GM11168 (cell line): ENCODE measurements around the gene COL27A1.

Experiments
- in situ Hi-C: fragments of 300-500 bp; cut with MboI; formaldehyde crosslinking; loops from one replicate; pipeline ENCODE4 v1.12.0; 2022; ENCODE audit warnings: low sequenced_read_pairs; ENCODE audit not compliant: unreplicated experiment

Gene COL27A1

DNA sequence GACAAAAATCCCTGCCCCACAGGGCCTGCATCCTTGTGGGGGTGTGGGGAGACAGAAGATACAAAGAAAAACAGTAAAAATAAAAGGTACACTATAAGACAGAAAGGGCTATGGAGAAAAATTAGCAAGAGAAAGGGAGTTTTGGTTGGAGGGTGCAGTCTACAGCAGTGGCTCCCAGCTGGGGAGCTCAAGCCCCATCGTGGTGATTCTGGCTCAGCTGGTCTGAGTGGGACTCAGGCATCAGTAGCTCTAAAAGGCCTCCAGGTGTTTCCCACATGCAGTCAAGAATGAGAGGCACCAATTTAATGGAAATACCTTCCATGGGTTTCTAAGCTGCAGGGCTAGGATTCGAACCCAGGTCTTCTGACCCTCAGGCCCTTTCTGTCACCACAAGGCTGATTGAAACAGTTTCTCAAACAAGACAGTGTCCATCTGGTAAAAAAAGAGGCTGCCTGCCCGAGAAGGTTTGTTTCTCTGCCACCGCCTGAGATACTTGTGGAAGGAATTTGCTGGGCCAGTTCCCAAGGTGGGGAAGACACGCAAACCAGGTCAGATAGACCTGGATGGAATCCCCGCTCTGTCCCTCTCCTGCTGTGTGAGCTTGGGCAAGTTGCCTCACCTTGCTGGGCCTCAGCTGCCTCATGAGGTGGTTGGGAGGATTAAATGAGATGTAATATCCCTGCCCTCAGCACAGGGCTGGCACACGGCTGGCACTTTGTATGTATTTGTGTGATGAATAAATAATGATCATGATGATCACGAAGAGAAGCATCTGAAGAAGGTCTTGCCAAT, 43.1 kb downstream of the COL27A1 start:
- in situ Hi-C loops: no loop called here

DNA sequence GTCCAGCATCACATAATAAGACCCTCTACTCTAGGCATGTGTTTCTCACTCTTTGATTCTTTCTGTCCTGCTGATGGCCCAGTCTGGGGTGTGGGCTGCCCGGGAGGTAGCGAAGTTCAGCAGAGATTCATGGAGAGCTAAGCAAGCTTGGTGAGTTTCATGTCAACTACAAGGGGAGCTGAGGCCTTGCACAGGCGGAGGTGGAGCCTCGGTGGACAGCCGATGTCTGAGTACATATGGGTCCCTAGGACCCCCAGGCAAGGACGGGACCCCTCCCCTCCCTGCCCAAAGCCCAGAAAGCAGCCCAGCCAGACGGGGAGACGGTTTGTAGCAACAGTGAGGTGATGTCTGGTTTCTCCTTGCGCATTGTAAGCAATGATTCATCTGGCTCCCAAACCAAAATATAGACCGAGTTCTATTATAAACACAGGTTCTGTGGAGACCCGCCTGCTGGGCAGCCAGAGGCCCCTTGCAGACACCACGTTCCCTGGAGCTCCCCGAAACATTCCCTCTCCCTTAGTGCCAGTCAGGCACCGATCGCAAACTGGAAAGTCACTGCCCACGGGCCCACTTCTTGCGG, 45.5 kb downstream of the COL27A1 start:
- in situ Hi-C loops: no loop called here

DNA sequence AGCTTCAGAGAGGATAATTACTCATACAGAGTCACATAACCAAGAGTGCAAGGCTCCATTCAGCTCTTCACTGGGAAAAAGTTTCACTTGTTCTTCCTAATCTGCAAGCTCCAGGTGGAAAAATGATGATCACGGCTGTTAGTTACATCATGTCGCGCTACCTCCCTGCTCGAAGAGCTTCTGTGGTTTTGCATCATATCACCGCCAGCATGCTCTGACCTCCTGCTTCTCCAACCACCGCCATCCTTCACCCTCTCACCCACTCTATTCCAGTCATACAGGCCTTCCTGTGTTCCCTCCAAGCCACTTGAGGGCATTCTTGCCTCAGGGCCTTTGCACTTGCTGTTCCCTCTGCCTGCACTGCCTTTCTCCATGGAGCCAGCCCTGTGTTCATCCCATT, 47.1 kb downstream of the COL27A1 start:
- in situ Hi-C loops: no loop called here

DNA sequence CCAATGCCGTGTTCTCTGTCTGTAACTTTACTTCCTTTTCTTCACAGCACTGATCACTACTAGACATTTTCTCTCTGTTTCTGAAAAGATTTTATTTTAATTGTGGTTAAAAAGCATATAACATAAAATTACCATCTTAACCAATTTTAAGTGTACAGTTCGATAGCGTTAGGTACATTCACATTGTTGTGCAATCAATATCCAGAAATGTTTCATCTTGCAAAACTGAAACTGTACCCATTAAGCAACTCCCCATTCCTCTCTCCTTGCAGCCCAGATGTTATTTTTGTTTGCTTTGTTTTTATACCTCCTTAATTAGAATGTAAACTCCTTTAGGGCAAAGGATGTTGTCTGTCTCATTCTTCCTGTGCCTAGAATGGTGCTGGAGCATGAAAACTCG, 47.5 kb downstream of the COL27A1 start:
- in situ Hi-C loops: no loop called here

DNA sequence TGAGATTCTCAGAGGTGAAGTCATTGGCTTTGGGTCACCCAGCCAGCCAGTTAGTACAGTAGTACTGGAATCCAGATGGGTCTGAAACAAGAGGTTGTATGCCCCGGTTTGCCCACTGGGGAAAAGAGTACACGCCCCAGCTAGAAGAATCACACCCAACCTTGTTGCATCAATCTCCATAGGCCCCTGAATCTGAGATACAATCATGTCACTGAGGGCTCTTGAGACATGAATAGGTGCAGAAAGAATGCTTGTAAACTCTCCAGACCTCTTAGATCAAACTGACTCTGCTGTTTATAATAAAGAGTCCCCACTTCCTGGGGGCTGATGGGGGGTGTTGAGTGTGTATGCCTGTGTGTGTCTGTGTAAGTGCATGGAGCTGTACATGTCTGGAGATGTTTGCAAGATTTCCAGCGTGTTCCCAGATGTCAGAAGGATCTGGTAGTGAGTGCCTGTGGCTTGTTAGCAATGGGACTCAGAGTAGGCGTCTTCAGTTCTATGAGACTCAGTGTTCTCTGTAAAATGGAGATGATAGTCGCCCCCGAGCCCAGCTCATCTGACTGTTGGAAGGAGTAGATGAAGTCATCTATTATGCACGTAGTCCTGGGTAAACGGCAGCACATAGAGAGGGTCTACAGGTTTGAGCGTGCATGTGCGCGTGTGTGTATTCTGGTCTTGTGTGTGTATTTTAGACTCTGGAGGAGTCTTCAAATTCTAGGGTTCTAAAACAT, 48.2 kb downstream of the COL27A1 start:
- in situ Hi-C loops: no loop called here

DNA sequence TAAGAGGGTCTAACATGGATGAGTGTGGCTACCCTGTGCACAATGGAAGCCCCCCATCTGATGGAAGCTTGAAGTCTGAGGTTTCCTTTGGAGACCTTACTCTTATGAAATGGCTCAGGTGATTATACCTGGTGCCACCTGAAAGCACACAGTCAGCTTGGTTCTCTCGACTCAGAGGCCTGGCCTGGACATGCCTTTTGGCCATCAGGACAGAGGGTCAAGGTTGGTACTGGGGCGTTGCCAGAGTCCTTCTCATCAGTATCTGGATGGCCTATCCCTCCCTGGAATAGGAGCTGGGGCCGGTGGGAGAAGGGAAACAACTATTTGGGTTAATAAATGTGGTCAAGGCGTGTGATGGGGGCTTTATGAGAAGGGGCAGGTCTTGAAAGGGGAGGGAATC, 48.9 kb downstream of the COL27A1 start:
- in situ Hi-C loops: no loop called here

DNA sequence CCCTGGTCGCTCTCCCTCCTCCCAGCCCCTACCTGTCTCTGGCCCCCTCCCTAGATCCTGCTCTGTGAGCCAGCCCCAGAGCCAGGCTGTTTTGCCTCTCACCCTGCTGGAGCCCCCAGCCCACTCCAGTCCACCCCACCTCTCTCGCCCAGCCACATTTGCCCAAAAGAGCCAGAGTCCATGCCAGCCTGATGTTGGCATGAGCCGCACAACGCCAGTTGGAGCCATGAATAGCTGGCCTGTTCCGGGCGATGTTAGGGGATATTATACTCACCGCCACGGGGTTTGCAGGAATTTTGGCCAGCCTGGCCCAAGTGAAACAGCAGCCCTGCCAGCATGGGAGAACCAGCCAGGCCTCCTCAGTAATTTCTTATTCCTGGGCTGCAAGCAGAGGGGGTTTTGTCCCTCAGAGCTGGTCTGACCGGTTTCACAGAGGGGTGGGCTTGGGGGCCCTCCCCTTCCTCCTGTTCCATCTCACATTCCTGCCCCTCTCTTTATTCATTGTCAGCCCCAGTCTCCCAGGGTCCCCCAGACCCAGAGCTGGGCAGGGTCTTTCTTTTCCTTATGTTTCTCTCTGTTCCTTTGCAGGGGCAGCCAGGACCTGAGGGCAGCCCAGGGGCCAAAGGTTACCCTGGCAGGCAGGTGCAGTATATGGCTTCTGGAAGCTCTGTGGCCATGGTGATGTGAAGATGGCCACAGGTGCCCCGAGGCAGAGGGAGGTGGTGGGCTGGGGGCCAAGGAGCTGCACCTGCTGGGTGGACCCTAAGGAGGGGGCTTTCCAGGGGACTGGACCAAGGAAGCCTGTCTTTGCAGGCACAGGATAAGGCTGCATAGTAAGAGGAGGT, 50.1 kb downstream of the COL27A1 start:
- in situ Hi-C loops: no loop called here

DNA sequence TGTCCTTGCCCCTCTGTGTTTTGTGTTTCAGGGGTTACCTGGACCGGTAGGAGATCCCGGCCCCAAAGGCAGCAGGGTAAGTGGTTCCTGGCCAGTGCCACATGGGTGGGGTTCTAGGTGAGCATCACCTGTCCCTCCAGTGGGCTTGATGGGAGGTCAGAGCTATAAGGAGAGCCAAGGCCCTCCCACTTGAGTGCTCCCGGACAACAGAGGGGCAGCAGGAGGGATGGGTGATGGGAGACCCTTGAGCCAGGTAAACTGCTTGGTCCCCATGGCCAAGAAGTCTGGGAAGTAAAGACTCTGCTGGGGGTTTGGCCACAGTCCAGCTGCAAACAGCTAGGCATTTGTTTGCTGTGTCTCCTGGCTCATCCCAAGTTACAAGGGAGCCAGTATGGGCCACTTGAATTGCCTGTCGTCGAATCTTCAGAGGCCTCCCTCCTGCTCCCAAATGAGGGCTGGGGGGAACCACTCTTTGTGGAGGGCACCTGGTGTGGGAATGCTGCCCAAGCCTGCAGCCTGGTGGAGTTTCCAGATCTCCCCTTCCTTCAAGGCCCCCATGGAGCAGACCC, 51.0 kb downstream of the COL27A1 start:
- in situ Hi-C loops: no loop called here

DNA sequence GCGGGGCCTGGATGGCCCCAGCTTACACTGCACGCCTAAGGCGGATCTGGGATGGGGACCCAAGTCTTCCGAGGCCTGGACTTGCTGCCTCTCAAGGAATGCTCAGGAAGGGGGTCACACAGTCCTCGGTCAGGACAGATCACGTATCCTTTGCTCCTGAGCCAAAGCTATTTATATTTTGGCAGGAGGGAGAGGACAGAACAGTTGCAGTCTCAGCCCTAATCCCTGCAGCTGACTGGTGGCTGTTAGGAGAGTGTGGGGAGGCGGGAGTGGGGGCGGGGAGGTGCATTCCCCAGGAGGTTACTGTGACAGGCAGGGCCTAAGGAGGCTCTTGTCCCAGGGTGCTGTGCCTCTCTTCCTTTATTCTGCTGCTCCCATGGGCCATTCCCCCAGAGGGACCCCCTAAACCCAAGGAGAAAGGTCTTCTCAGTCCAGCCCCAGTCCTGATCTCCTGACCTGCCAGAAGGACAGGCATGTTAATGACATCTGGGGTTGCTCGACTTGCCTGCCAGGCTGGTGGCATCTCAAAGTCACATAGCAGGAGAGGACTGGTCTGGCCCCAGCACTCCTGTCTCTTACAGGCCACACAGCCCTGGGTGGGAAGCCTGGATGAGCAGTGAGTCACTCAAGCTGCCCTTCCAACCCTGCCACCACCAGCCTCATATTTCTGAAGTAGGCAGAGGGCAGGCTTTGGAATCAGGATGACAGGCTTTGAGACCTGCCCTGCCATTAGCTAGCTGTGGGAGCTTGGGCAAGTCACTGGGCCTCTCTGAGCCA, 51.9 kb downstream of the COL27A1 start:
- in situ Hi-C loops: no loop called here

DNA sequence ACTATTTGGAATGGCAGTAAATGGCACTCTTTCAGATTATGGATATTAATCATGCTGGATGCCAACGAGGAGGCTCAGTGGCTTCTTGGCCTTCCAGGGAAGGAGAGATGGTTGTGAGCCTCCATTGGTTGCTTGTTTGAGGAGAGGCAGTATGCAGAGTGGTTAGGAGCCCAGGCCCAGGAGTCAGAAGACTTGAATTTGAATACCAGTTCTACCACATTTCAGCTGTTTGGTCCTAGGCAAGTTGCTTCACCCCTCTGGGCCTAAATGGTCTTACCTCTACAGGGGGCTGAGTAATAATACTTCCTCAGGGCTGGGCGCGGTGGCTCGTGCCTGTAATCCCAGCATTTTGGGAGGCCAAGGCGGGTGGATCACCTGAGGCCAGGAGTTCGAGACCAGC, 52.5 kb downstream of the COL27A1 start:
- in situ Hi-C loops: no loop called here

DNA sequence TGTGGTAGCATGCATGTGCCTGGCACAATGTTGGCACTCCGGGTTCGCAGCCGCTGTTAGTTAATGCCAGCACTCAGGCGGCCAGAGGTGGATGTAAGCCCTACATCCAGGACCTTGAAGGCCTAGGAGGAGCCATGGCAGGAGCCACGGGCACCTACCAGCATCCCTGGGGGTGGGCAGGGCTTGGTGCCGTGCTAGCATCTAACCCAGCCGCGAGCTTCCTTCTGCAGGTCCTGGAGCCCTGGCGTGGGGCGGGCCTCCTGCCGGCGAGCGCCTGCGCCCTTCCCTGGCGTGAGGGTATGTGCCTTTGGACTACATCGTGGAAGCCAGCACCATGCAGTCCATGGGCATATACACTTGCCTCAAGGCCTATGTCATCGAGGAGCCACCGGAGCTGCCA, 53.8 kb downstream of the COL27A1 start:
- in situ Hi-C loops: no loop called here

DNA sequence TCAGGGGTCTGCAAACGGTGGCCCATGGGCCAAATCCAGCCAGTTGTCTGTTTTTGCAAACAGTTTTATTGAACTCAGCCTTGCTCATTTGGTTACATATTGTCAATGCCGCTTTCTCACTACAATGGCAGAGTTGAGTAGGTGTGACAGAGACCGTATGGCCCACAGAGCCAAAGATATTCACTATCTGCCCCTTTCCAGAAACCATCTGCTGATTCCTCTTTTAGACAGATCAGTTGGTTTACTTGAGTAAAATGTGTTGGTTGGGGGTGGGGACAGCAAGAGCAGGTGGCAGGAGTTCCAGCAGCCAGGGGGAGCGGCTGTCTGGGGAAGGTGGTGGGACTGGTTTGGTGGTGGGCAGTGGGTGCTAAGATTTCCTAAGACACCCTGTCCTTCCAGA, 54.8 kb downstream of the COL27A1 start:
- in situ Hi-C loops: no loop called here

DNA sequence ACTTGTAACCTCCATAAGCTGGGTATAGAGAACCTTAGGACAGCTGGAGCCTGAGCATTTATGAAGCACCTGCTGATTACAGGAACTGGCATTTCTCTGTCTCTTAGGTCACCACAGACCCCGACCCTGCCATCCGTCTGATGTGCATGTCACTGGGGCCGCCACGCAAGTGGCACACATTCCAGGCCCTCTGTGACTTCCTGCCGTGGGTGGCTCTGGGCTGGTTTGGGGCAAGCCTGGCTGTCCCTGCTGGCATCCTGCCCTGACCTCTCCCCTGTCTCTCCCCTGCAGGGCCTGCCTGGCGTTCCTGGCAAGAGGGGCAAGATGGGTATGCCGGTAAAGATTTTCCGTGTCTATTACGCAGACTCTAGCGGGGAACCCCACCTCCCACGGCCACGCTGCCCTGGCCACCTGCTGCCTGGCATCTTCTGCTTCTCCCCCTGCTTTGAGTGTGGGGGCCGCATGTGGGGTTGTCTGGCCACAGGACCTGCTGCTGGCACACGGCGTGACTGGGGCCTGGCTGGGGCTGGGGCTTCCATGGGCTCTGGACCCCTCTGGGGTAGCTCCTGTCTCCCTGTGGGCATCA, 55.4 kb downstream of the COL27A1 start:
- in situ Hi-C loops: no loop called here

DNA sequence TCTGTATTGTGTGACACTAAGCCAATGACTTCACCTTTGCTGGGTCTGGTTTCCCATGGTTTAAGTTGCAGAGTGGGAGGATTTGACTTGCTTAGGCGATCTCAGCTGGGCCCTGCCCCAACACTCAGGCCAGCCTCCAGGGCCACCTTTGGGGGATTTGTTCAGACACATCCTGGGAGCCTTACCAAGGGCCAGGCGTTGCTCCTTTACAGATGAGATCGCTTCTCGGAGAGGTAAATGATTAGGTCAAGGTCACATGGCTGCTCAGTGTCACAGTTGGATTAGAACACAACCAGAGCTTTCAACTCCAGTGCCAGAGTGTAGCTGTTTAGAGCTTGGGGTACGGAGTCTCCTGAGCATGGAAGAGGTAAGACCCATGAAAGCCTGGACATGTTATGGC, 57.5 kb downstream of the COL27A1 start:
- in situ Hi-C loops: no loop called here

DNA sequence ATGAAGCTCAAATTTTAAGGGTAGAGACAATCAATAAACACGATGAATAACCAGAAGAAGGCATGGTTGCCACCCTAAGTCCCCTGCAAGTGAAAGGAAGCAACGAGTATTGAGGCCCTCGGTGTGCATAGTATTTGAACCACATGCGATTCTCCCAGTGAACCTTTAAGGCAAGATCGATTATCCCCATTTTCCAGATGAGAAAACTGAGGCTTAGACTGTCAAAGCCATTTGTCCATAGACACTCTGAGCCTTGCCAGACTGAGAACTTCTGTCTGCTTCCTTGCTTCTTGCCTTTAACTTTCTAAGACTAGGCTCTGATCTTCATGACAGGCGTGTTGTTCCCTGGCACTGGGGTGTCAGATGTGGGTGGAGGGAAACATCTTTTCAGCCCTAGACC, 58.2 kb downstream of the COL27A1 start:
- in situ Hi-C loops: no loop called here

DNA sequence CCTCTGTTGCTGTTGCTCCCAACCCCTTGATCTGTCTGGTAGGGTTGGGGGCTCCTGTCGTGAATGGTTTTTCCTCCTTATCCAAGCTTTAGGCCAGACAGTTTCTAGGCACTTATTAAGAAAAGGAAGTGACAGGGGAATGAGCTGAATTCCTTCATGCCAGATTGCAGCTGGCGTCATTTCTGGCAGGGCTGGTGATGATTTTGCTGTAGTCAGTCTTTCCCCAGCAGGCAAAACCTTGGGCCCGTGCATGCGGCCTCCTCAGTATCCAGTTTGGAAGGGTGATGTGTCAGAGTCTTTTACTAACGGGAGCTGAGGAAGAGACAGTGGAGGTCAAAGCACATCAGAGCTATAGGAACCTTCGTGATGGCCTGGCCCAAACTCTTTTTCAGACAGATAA, 58.8 kb downstream of the COL27A1 start:
- in situ Hi-C loops: no loop called here

DNA sequence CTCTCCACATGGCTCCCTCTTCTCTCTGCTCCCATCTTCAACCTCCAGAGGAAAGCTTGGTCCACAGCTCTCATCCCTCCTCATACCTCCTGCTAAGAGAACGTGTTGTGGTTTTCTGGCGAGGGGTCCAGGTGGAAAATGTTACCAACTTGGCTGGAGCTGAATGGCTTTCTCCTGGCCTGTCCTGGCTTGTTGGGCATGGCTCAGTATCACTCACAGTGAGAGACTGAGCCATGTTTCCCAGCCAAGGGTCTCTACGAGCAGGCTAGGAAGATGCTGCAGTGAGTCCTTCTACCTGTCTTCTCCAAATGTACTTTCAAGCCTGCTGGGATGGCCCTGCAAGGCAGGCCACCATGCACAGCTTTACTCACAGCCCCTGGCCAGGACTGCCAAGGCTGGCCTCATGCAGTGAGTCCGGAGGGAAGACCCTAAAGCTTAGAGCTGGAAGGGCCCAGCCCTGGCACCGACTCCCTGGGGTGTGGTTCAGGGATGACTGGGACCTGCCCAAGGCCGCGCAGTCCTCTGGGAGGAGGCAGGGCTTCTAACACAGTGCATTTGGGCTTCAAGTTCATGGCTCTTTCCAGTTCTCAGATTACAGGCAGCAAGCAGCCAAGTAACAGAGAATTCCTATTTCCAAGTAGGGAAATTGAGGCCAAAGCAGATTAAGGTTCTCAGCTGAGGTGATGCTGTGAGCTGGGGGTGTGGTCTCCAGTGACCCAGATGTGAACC, 59.5 kb downstream of the COL27A1 start:
- in situ Hi-C loops: no loop called here

DNA sequence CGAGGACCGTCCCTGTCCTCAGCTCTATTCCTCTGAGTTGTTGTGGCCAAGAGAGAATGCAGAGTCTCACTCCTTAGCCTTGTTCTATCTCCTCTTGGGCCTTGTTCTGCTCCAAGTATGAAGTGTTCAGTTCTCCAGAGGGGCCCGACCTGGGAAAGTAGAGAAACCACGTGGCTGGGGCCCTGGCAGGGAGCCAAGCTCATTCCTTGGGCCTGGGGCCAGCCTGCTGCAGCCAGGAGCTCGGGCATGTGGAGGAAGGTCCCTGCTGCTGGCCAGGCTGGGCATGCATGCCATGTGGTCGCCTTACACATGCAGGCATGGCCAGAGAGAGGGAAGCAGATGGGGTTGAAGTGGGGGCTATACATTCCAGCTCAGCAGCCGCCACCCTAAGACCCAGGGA, 60.7 kb downstream of the COL27A1 start:
- in situ Hi-C loops: no loop called here

DNA sequence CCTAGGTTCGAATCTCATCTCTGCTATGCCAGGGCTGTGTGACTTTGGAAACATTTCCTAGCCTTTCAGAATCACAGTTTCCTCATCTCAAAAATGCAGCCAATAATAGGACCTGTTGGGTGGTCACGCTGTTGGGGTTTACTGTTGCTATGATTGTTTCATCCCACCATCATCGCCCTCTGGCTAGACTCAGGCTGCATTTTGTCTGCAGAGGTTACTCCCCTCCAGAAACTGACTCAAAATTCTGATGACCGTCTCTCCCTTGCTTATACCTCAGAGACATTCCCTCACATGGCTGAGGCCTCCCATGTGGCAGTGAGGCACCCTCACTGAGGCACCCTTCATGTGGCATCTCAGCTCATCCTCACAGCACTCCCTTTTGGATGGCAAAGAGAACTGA, 61.6 kb downstream of the COL27A1 start:
- in situ Hi-C loops: no loop called here
